Measurements from ENCODE around the gene VPS51.

VPS51 gene

DNA sequence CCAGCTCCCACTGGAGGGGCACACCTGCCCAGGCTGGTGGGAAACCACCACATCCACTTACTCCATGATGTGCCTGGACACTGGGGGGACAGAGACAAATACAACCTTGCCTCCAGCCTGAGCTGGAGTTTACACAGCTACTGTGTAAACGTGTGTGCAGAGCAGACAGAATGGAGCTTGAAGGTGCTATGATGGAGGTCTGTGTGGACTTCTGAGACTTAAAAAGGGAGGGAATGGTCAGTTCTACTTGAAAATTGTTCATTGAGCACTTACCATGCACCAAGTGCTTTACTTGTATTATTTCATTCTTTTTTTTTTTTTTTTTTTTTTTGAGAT, 23.4 kb upstream of the VPS51 start:
- no peak for DNase-seq (ENCODE audit: low spot score)

DNA sequence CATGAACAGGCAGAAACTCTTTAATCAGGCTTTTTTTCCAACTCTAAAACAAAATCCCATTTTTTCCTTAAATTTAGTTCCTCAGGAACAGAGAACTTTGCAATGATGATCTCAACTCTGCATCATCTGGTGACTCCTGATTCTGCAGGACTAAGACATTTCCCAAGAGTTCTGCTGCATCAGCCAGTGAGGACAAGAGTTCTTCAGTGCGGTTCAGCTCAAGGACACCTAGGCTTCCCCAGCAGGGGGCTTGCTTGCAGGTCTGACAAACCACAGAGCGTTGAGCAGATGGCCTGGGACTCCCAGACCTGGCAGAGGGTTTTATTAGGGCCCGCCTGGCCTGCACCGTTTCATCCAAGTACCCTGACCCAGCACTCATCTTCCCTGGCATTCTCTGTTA, 18.6 kb upstream of the VPS51 start:
- DNase-seq (ENCODE audit: low spot score): no peak

- peak; percentile 65 for DNase-seq (ENCODE audit: low spot score)
Measured at GRCh38 chr11:65078151-65078550, 17.9 kb upstream of the VPS51 start.

DNA sequence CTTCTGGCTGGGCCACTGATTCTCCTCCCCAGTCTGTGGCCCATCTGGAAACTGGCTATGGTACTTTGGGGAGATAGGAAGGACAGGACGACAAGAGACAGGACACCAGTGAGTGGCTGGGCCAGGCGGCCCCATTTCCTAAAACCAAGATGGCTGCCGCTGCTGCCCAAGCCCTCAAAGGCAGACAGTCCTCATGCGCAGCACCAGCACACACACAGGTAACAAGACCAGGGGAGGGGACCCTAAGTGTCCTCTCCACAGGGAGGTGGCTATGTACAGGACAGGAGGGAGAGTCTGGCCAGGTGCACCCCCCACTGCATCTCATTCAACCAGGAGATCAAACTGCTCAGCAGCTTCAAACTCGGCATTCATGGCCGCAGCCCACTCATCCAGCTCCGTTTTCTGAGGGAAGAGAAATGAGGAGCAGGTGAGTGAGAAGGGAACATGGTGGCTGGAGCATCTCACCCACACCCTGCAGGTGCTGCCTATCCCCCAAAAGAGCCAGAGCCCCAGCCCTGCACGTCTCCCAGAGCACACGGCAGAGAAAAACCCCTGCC, 17.1 kb upstream of the VPS51 start:
- DNase-seq (ENCODE audit: low spot score): no peak

GRCh38 chr11:65083134-65083833, 12.7 kb upstream of the VPS51 start:
- DNase-seq (ENCODE audit: low spot score): no peak

GRCh38 chr11:65083834-65084597, 12.0 kb upstream of the VPS51 start, which contains the start of the genes CDCA5 and ZFPL1:
Gene CDCA5, minus strand, starts transcription at chr11:65084040. Its CDS starts 62 bp downstream, at chr11:65083978.
Gene ZFPL1, plus strand, starts transcription at chr11:65084222. Its CDS starts 477 bp downstream, at chr11:65084699.
- DNase-seq (ENCODE audit: low spot score): peak; percentile 98

- no peak for DNase-seq (ENCODE audit: low spot score)
Measured at GRCh38 chr11:65084598-65085375, 11.2 kb upstream of the VPS51 start.

- no peak for DNase-seq (ENCODE audit: low spot score)
Measured at GRCh38 chr11:65085446-65085845, 10.6 kb upstream of the VPS51 start.

DNA sequence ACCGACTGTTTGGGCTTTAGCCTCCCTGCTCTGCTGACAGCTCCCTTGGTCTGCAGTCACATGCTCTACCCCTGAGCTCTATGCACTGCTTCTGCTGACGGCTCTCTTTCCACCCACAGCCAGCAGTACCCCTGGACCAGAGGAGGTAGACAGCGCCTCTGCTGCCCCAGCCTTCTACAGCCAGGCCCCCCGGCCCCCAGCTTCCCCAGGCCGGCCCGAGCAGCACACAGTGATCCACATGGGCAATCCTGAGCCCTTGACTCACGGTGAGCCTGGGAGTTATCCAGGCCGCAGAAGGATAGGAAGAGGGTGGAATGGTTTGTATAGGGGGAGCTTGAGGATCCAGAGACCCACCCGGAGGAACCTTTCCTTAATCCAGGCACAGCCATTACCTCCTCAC, 9.2 kb upstream of the VPS51 start:
- DNase-seq (ENCODE audit: low spot score): no peak

DNA sequence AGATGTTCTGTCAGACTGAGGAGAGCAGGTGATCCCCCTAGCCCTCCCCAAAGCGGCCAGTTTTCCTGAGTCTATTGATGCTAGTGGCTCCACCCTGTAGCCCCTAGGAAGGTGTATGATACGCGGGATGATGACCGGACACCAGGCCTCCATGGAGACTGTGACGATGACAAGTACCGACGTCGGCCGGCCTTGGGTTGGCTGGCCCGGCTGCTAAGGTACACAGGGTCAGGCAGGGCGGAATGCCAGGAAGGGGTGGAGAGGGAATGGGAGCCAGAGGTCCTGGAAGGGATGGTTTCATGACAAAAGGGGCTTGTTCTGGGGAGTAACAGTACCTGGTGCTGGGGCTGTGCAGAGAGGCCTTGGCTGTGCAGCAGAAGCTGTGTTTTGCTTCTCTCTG, 8.8 kb upstream of the VPS51 start:
- no peak for DNase-seq (ENCODE audit: low spot score)

GRCh38 chr11:65087827-65088226, 8.2 kb upstream of the VPS51 start:
- no peak for DNase-seq (ENCODE audit: low spot score)

GRCh38 chr11:65089621-65090020, 6.4 kb upstream of the VPS51 start:
- no peak for DNase-seq (ENCODE audit: low spot score)

DNA sequence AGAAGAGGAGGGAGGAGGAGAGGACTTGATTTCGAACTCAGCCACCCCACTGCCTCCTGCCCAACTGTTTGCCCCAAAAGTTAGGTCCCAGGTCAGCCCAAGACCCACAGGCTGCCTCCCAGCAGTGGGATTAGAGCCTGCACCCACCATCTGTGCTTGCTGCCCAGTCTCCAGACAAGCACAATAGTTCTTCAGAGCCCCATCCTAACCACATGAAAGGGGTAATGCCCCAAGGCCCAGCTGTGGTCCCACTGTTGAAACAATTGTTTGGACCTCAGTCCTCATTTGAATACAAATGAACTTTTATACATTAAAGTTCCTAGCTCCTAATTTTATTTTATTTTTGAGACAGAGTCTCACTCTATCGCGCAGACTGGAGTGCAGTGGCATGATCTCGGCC, 5.4 kb upstream of the VPS51 start:
- DNase-seq (ENCODE audit: low spot score): no peak

DNA sequence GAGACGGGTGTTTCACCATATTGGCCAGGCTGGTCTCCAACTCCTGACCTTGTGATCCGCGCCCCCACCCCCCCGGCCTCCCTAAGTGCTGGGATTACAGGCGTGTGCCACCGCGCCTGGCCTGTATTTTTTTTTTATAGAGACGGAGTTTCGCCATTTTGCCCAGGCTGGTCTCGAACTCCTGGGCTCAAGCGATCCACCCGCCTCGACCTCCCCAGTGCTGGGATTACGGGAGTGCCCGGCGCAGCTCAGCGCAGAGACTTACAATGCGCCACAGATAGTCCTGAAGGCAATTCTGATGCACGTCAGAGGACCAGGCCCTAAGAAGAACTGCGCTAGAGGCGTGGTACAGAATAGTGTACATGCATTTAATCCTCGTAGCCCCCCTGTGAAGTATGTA, 587 bp upstream of the VPS51 start:
- DNase-seq (ENCODE audit: low spot score): no peak

- DNase-seq (ENCODE audit: low spot score): no peak
Measured at GRCh38 chr11:65096926-65097325, 912 bp downstream of the VPS51 start.

- no peak for DNase-seq (ENCODE audit: low spot score)
Measured at GRCh38 chr11:65100674-65101350, 4.8 kb downstream of the VPS51 start.

DNA sequence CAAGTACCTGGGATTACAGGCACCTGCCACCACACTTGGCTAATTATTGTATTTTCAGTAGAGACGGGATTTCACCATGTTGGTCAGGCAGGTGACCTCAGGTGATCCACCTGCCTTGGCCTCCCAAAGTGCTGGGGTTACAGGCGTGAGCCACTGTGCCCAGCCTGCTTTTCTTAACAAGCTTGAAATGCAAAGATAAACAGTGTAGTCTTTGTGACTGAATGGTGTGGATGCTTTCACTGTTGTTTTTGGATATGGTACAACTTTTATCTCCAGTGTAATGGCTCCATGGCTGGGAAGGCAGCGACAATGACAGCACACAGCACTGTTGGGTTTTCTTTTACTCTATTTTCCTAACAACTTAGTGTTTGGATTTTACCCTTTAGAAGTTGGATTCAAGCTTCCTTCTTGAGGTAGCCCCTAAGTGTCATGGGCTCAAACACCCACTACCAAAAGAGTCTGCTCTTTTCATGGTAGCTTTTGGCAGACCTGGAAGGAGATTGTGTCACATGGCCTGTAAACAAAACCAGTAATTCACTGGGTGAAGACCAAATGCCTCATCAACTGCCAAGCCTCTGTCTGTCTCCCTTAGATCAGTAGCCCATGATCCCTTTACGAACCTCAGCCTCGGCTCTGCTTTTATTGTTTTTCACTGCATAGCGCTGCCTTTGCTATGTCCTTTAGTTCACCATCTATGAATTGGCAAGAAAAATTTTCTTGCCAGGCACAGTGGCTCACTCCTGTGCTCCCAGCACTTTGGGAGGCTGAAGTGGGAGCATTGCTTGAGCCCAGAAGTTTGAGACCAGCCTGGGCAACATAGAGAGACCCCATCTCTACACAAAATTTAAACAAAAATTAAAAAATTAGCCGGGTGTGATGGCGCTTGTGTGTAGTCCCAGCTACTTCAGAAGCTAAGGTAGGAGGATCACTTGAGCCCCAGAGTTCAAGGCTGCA, 6.4 kb downstream of the VPS51 start:
- DNase-seq (ENCODE audit: low spot score): no peak

DNA sequence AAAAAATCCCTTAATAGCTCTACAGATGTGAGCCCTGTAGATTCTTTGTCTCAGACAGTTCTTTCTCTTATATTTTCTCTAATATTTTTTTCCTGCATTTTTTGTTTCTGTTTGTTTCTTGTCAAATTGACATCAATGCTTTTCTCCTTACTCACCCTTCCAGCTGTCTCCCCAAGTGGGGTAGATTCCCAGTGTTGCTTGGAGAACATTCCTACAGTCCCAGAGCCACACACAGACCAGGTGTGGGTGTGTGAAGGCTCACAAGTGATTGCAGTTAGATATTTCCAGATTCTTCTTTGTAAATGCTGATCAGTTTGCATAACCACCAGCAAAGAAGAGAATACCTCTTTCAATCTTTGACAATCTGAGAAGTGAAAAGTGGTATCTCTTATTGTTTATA, 7.5 kb downstream of the VPS51 start:
- DNase-seq (ENCODE audit: low spot score): no peak

DNA sequence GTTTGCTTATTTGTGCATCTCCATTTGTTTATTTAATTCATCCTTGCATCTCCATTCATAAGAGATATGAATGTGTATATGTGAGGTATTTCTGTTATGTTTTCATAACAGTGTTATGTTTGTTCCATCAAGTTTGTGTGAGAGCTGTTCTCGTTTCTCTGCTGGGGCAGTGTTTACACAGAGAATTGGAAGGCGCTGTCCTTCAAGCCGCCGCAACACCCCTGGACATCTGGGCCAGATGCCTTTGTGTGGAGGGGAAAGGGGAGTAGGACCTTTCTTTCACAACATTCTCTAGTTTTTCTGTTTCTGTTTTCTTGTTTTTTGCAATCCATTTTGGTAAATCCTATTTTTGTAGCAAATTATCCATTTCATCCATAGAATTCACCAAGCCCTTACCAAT, 8.6 kb downstream of the VPS51 start:
- DNase-seq (ENCODE audit: low spot score): no peak

GRCh38 chr11:65107078-65107477, 11.1 kb downstream of the VPS51 start:
- DNase-seq (ENCODE audit: low spot score): no peak

Measured in hematopoietic multipotent progenitor cell treated with erythropoietin and hydrocortisone succinate and interleukin-3 and kit ligand, for 15 days (in vitro differentiated cells).